ENCODE measurements around the gene CPPED1. TPM values are rescaled to one million over a fixed set of nuclear protein-coding genes. Genes with fewer than 3 reads are reported as not detected.

Gene CPPED1
- total RNA-seq, 1 experiment from 2014 or later: 7.9 TPM

- H3K4ac ChIP-seq (ENCODE audit: low read depth, low read length): no peak overlapping the region
- no peaks in the 10 kb centered on the region for H3K23me2 ChIP-seq (ENCODE audit: insufficient read length, low read depth, low read length, poor library complexity, severe bottlenecking)
- no peak overlapping the region for H4K91ac ChIP-seq (ENCODE audit: insufficient read length, low read depth, low read length)
- no peak overlapping the region for H3K27ac ChIP-seq (ENCODE audit: insufficient read length, low read depth, low read length)
- H3K4me1 ChIP-seq (ENCODE audit: insufficient read depth, low read length): no peaks in the 10 kb centered on the region
- no peak overlapping the region for H3K56ac ChIP-seq (ENCODE audit: insufficient read length, low read depth, low read length)
- no peaks in the 10 kb centered on the region for H4K20me1 ChIP-seq (ENCODE audit: control insufficient read depth, insufficient read depth, insufficient read length)
- Mint-ChIP-seq H3K4me3 (no peak overlapping the region), H3K27me3 (ENCODE audit: low read depth) (no peaks in the 10 kb centered on the region; the same call in 1 of the 2 replicates), H3K9me3 (no peaks in the 10 kb centered on the region; a peak in 1 of 5 replicates), H3K4me1 (no peaks in the 10 kb centered on the region; a peak in 1 of 4 replicates), H3K27ac (no peak overlapping the region), H3K36me3 (ENCODE audit: insufficient read depth in 1 of 3, low read depth in 3 of 3) (no peaks in the 10 kb centered on the region)
- H3K18ac ChIP-seq (ENCODE audit: insufficient read length, low read depth, low read length): no peak overlapping the region
- no peak for DNase-seq
- H2BK120ac ChIP-seq (ENCODE audit: low read depth, low read length, poor library complexity, severe bottlenecking): no peak overlapping the region
- H3K4me2 ChIP-seq (ENCODE audit: insufficient read depth, insufficient read length, low read length): no peak overlapping the region
- H2BK5ac ChIP-seq (ENCODE audit: insufficient read length, low read length): no peak overlapping the region
- H3K14ac ChIP-seq (ENCODE audit: insufficient read depth, low read length): no peak overlapping the region
- no peaks in the 10 kb centered on the region for H3K9me3 ChIP-seq (ENCODE audit: control insufficient read depth, low read depth, low read length)
- no peak overlapping the region for H4K5ac ChIP-seq (ENCODE audit: insufficient read length, low read depth, low read length)
- no peak overlapping the region for H4K8ac ChIP-seq (replicated peaks; ENCODE audit: insufficient read length, low read depth, low read length)
- no peaks in the 10 kb centered on the region for H3K27me3 ChIP-seq (ENCODE audit: insufficient read depth, low read length)
- H3K79me2 ChIP-seq (ENCODE audit: insufficient read depth, low read length): no peaks in the 10 kb centered on the region
- TF ChIP-seq, protein P1, sequence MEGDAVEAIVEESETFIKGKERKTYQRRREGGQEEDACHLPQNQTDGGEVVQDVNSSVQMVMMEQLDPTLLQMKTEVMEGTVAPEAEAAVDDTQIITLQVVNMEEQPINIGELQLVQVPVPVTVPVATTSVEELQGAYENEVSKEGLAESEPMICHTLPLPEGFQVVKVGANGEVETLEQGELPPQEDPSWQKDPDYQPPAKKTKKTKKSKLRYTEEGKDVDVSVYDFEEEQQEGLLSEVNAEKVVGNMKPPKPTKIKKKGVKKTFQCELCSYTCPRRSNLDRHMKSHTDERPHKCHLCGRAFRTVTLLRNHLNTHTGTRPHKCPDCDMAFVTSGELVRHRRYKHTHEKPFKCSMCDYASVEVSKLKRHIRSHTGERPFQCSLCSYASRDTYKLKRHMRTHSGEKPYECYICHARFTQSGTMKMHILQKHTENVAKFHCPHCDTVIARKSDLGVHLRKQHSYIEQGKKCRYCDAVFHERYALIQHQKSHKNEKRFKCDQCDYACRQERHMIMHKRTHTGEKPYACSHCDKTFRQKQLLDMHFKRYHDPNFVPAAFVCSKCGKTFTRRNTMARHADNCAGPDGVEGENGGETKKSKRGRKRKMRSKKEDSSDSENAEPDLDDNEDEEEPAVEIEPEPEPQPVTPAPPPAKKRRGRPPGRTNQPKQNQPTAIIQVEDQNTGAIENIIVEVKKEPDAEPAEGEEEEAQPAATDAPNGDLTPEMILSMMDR (conservative IDR thresholded peaks at IDR 0.05): no peak
- no peak overlapping the region for H2BK20ac ChIP-seq (ENCODE audit: low read depth, low read length, poor library complexity, severe bottlenecking)
- WGBS (ENCODE audit: extremely low coverage, insufficient read length, low lambda C conversion rate): no CpG with 5 or more reads among the region's 10 CpGs
- H3K23ac ChIP-seq (ENCODE audit: insufficient read length, low read depth, low read length): no peak overlapping the region
- no peak overlapping the region for H2BK15ac ChIP-seq (ENCODE audit: low read depth, low read length)
- no peak overlapping the region for H3T11ph ChIP-seq (ENCODE audit: low read length)
- no peak overlapping the region for H3K9ac ChIP-seq (ENCODE audit: extremely low read depth, insufficient read length, low read length)
- no peak overlapping the region for H2AFZ ChIP-seq (ENCODE audit: low read length)
- no peak overlapping the region for H2BK12ac ChIP-seq (ENCODE audit: insufficient read length, low read depth, low read length)
- no peak overlapping the region for H2AK5ac ChIP-seq (ENCODE audit: insufficient read length, low read length)
- H3K79me1 ChIP-seq (ENCODE audit: insufficient read depth, low read depth, low read length, poor library complexity, severe bottlenecking): no peaks in the 10 kb centered on the region
Observed at GRCh38 chr16:12646490-12647274, 157.0 kb downstream of the CPPED1 start.
